SW480 (cell line): Measurements from ENCODE around the gene FRMD5.
"Not testable (repeated sequence)": the region's sequence is repeated elsewhere in the genome, so short reads cannot be mapped to it uniquely, and the experiment has no call there.

Experiments used
- DNase-seq: peaks from one replicate; pipeline ENCODE4 v3.0.0-alpha.2; 2016; ENCODE audit warnings: low spot score

Gene FRMD5

DNA sequence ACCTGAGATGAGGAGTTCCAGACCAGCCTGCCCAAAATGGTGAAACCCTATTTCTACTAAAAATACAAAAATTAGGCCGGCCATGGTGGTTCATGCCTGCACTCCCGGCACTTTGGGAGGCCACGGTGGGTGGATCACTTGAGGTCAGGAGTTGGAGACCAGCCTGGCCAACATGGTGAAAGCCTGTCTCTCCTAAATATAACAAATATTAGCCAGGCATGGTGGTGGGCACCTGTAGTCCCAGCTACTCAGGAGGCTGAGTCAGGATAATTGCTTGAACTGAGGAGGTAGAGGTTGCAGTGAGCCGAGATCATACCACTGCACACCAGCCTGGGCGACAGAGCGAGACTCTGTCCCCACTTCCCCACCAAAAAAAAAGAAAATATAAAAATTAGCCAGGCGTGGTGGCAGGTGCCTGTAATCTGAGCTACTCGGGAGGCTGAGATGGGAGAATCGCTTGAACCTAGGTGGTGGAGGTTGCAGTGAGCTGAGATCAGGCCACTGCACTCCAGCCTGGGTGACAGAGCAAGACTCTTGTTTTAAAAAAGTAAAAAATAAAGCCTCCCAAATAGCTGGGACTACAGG lies 364.3 kb downstream of the FRMD5 start:
- not testable (repeated sequence) for DNase-seq

DNA sequence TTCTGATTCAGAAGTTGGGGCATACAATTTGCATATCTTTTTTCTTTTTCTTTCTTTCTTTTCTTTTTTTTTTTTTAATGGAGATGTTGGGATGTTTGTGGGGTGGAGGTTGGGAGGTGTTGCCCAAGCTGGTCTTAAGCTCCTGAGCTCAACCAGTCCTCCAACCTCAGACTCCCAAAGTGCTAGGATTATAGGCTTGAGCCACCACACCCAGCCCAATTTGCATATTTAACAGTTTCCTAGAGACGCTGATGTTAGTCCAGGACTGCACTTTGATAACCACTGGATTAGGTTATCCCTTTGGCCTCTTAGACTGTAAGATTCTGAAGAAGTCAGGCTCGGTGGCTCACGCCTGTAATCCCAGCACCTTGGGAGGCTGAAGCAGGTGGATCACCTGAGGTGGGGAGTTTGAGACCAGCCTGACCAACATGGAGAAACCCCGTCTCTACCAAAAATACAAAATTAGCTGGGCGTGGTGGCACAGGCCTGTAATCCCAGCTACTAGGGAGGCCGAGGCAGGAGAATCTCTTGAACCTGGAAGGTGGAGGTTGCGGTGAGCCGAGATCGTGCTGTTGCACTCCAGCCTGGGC lies 365.0 kb downstream of the FRMD5 start:
- not testable (repeated sequence) for DNase-seq

DNA sequence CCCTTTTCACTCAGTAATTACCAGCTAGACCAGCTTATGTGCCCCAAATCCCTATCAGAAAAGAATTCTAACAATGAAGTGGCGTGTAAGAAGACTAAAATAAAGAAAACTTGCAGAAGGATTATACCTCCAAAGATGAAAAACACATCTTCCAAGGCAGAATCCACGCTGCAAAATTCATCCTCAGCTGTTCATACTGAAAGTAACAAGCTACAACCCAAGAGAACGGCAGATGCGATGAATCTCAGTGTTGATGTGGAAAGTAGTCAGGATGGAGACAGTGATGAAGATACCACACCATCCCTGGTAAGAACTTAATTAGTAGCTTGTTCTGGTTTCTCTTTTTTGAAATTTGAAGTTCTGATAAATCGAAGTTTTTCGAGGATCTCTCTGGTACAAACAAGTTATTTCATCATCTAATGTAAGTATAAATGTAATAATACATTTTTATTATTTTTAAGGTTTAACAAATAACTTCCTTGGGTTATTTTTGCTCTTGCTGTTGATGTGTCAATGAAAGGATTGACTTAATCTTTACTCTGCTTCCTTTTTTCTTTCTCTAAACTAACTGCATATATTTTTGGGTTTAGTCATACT lies 366.9 kb downstream of the FRMD5 start:
- DNase-seq = no peak

DNA sequence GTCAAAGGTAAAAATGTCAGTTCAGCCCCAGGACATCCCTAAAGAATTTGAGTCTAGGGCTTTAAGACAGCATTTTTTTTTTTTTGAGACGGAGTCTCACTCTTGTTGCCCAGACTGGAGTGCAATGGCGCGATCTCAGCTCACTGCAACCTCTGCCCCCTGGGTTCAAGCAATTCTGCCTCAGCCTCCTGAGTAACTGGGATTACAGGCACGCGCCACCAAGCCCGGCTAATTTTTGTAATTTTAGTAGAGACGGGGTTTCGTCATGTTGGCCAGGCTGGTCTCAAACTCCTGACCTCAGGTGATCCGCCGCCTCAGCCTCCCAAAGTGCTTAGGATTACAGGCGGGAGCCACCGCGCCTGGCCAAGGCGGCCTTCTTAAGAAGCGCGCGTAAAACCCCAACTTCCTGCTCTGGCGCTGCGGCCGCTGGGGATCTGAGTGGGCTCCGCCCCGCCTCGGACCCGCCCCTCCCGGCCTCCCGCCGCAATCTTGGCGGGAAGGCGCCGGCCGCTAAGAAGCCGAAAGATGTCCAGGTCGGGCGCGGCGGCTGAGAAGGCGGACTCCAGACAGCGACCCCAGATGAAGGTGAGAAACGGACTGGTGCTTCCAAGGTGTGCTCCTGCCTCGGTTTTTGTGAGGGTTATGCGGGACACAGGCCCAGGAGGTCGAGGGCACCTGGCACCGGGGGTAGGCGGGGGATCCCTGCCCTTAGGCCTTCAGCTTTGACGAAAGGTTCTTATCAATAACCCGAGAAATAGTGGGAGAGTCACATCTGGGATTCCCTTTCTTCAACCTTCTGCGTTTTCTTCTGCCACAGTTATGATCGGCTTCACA lies 368.3 kb downstream of the FRMD5 start, which contains the start of gene WDR76:
WDR76 (plus strand) TSS at position 495 of the 834 bp plus-strand sequence; CDS start at position 526, 31 bp downstream.
- DNase-seq = peak; percentile 34

DNA sequence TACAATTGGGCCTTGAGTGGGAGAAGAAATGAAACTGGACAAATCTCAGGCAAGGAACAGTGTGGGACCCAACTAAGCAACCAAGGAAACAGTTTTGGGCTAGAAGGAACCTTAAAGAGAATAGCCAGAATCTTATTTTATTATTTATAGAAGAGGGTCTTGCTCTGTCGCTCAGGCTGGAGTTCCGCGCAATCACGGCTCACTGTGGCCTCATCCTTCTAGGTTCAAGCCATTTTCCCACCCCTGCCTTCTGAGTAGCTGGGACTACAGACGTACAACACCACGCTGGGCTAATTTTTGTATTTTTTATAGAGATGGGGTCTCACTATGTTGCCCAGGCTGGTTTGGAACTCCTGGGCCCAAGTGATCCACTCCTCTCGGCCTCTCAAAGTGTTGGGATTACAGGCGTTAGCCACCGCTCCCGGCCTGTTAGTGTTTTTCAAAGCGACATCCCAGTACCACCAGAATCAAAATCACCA lies 369.0 kb downstream of the FRMD5 start:
- no peak for DNase-seq

DNA sequence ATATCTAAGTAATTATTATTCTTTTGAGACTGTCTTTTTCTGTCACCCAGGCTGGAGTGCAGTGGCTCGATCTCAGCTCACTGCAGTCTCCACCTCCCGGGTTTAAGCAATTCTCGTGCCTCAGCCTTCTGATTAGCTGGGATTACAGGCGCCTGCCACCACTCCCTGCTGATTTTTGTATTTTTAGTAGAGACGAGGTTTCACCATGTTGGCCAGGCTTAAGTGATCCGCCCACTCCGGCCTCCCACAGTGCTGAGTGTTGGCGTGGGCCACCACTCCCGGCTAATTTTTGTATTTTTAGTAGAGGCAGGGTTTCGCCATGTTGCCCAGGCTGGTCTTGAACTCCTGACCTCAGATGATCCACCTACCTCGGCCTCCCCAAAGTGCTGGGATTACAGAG lies 369.8 kb downstream of the FRMD5 start:
- not testable (repeated sequence) for DNase-seq

DNA sequence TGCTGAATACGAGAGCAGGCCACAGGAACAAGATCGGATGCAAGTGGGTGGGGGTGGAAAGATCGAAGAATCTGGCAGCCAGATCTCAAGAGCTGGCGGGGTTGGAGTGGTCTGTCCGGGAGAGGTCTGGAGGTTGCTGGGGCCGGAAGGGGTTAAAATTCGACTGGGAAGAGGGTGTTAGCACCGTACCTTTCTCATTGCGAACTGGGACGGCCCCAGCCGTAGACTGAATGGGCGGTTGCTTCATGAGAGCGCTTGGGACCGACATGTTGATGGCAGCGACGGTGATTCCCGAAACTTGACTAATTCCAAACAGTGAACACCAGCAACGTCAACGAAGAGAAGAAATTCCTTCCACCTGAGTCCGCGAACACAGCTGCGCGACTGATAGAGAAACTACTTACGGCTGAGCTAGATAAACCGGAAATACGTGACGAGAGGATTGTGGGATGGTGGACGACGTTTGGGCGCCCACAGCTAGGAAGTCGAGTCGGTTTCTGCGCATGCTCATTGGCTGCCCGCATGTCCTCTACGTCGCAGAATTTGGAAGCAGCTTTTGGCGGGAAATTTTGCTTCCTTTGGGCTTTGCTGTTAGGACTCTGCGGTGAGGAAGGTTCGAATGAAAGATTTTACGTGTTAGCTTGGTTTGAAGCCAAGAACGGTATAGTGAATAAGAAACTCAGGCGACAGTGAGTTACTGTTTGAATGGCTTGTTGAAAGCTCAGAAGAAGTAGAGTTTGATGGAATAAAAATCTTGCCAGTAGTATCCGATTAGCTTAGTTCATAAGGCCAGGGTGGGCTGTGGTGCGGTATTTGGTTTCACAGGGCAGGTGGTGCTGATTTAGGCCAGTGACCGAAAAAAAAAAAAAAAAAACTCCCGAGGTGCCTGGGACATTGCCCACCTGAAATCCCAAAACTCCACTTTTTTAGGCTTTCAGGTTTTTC lies 370.5 kb downstream of the FRMD5 start, which contains the start of gene MFAP1:
MFAP1 (minus strand) TSS at position 389 of the 945 bp plus-strand sequence; CDS start at position 268, 121 bp downstream.
- peak; percentile 95 for DNase-seq

DNA sequence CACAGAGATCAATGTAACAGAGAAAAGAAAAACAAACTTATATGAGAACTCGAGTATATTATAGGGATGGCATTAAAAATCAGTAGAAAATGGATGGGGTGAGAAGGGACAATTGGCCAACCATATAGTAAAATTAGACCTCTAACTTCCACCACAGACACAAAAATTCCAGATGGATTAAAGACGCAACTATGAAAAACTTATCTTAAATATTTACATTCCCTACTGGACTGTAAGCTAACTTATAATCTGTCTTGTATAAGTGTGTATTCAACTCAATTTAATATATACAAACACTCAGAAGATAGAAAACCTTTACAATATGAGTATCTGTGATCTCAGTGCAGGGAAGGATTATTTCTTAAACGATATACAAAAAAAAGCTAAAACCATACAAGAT lies 373.6 kb downstream of the FRMD5 start:
- no peak for DNase-seq
